ENCODE results near the gene DOCK1. TPM values are rescaled to one million over a fixed set of nuclear protein-coding genes. Genes with fewer than 3 reads are reported as not detected.
"Not testable (repeated sequence)": the region's sequence is repeated elsewhere in the genome, so short reads cannot be mapped to it uniquely, and the experiment has no call there.

The DOCK1 gene
- total RNA-seq, 1 donor from 2014 or later = 16.8 TPM

- H3K36me3 ChIP-seq = peaks cover 7% of the 10 kb centered on the region
- no peak for DNase-seq
- no peak overlapping the region for H3K27ac ChIP-seq (replicated peaks)
- TF ChIP-seq CTCF (IDR thresholded peaks at IDR 0.05; ENCODE audit: borderline replicate concordance) = no peak
- H3K4me3 ChIP-seq = no peak overlapping the region
- no peaks in the 10 kb centered on the region for H3K27me3 ChIP-seq (ENCODE audit: low read depth)
- no peaks in the 10 kb centered on the region for H3K9me3 ChIP-seq (replicated peaks)
- H3K4me1 ChIP-seq = peaks cover 11% of the 10 kb centered on the region
- intact Hi-C loops (cut with micrococcal nuclease) = no loop called here
Observed at GRCh38 chr10:127298381-127298780, 393.2 kb downstream of the DOCK1 start.

- intact Hi-C loops (cut with micrococcal nuclease); DNase-seq; H3K9me3 ChIP-seq (replicated peaks); H3K27ac ChIP-seq (replicated peaks); H3K4me3 ChIP-seq; H3K27me3 ChIP-seq (ENCODE audit: low read depth); H3K36me3 ChIP-seq: not testable (repeated sequence)
- H3K4me1 ChIP-seq = peaks cover 11% of the 10 kb centered on the region
Observed at GRCh38 chr10:127299192-127299591, 394.0 kb downstream of the DOCK1 start.

GRCh38 chr10:127299956-127300689 lies 394.9 kb downstream of the DOCK1 start:
- H3K36me3 ChIP-seq = peaks cover 7% of the 10 kb centered on the region
- H3K4me3 ChIP-seq = no peak overlapping the region
- no peak for TF ChIP-seq CTCF (IDR thresholded peaks at IDR 0.05; ENCODE audit: borderline replicate concordance)
- H3K4me1 ChIP-seq = peaks cover 11% of the 10 kb centered on the region
- DNase-seq = no peak
- intact Hi-C loops (cut with micrococcal nuclease) = no loop called here
- no peaks in the 10 kb centered on the region for H3K27me3 ChIP-seq (ENCODE audit: low read depth)
- no peak overlapping the region for H3K27ac ChIP-seq (replicated peaks)
- H3K9me3 ChIP-seq (replicated peaks) = no peaks in the 10 kb centered on the region

GRCh38 chr10:127300868-127301321 lies 395.7 kb downstream of the DOCK1 start:
- no peaks in the 10 kb centered on the region for H3K27me3 ChIP-seq (ENCODE audit: low read depth)
- H3K4me3 ChIP-seq = no peak overlapping the region
- no peak overlapping the region for H3K27ac ChIP-seq (replicated peaks)
- H3K9me3 ChIP-seq (replicated peaks) = no peaks in the 10 kb centered on the region
- intact Hi-C loops (cut with micrococcal nuclease) = no loop called here
- no peak for DNase-seq
- peaks cover 11% of the 10 kb centered on the region for H3K4me1 ChIP-seq
- no peak for TF ChIP-seq CTCF (IDR thresholded peaks at IDR 0.05; ENCODE audit: borderline replicate concordance)
- H3K36me3 ChIP-seq = peaks cover 7% of the 10 kb centered on the region

- TF ChIP-seq CTCF (IDR thresholded peaks at IDR 0.05; ENCODE audit: borderline replicate concordance) = no peak
Observed at GRCh38 chr10:127302343-127302742, 397.1 kb downstream of the DOCK1 start.

GRCh38 chr10:127303105-127303504 lies 397.9 kb downstream of the DOCK1 start:
- Histone ChIP-seq H3K9me3 (replicated peaks) (no peaks in the 10 kb centered on the region), H3K27ac (replicated peaks) (no peak overlapping the region)
- no peak for TF ChIP-seq CTCF (IDR thresholded peaks at IDR 0.05; ENCODE audit: borderline replicate concordance)

More at GRCh38 chr10:127302343-127302742, 397.1 kb downstream of the DOCK1 start:
- no peak overlapping the region for H3K4me3 ChIP-seq
- intact Hi-C loops (cut with micrococcal nuclease) = no loop called here
- peaks cover 7% of the 10 kb centered on the region for H3K36me3 ChIP-seq
- H3K4me1 ChIP-seq = peaks cover 11% of the 10 kb centered on the region
- DNase-seq = no peak
- no peak overlapping the region for H3K27ac ChIP-seq (replicated peaks)
- H3K9me3 ChIP-seq (replicated peaks) = no peaks in the 10 kb centered on the region
- H3K27me3 ChIP-seq (ENCODE audit: low read depth) = no peaks in the 10 kb centered on the region

More at GRCh38 chr10:127303105-127303504, 397.9 kb downstream of the DOCK1 start:
- Histone ChIP-seq H3K4me3 (no peak overlapping the region), H3K4me1 (peaks cover 11% of the 10 kb centered on the region), H3K36me3 (peaks cover 7% of the 10 kb centered on the region), H3K27me3 (ENCODE audit: low read depth) (no peaks in the 10 kb centered on the region)
- intact Hi-C loops (cut with micrococcal nuclease) = no loop called here
- no peak for DNase-seq

All from left ventricle myocardium inferior (tissue), 1 donor.